ENCODE measurements around the gene LRP1.

LRP1 gene

GRCh38 chr12:57219993-57220754 lies 91.9 kb downstream of the LRP1 start:
- TF ChIP-seq CTCF (IDR thresholded peaks at IDR 0.05), result no peak

GRCh38 chr12:57220770-57221168 lies 92.5 kb downstream of the LRP1 start:
- no peak for TF ChIP-seq CTCF (IDR thresholded peaks at IDR 0.05)
- H3K9me3 ChIP-seq, result no peaks in the 10 kb centered on the region
- peaks cover 0 to 23% (median 17%) of the 10 kb centered on the region in 4 donors for H3K4me1 ChIP-seq
- no peaks in the 10 kb centered on the region for H3K36me3 ChIP-seq
- peaks cover 5 to 97% of the 10 kb centered on the region in 2 donors for H3K27me3 ChIP-seq
- intact Hi-C loops (cut with DNase I; ENCODE audit: low total_unique reads), result no loop called here
- no peak for DNase-seq
- H3K4me3 ChIP-seq, result no peak overlapping the region
- no peak overlapping the region for H3K27ac ChIP-seq

More at GRCh38 chr12:57219993-57220754, 91.9 kb downstream of the LRP1 start:
- no peak overlapping the region for H3K27ac ChIP-seq
- H3K9me3 ChIP-seq, result no peaks in the 10 kb centered on the region
- H3K4me3 ChIP-seq, result no peak overlapping the region
- peak in 1 of 2 donors; percentile 19 for DNase-seq
- peaks cover 5 to 97% of the 10 kb centered on the region in 2 donors for H3K27me3 ChIP-seq
- H3K4me1 ChIP-seq, result peaks cover 0 to 28% (median 21%) of the 10 kb centered on the region in 4 donors
- intact Hi-C loops (cut with DNase I; ENCODE audit: low total_unique reads), result no loop called here
- H3K36me3 ChIP-seq, result no peaks in the 10 kb centered on the region

- no peaks in the 10 kb centered on the region for H3K36me3 ChIP-seq
- H3K4me1 ChIP-seq, result peaks cover 0 to 17% (median 12%) of the 10 kb centered on the region in 4 donors
- no peak overlapping the region for H3K4me3 ChIP-seq
- no peaks in the 10 kb centered on the region for H3K9me3 ChIP-seq
- TF ChIP-seq CTCF (IDR thresholded peaks at IDR 0.05), result no peak
- H3K27me3 ChIP-seq, result peaks cover 5 to 97% of the 10 kb centered on the region in 2 donors
- DNase-seq, result no peak
- intact Hi-C loops (cut with DNase I; ENCODE audit: low total_unique reads), result no loop called here
- no peak overlapping the region for H3K27ac ChIP-seq
Measured at GRCh38 chr12:57221169-57221917, 93.1 kb downstream of the LRP1 start.

GRCh38 chr12:57222286-57223190 lies 94.3 kb downstream of the LRP1 start:
- intact Hi-C loops (cut with DNase I; ENCODE audit: low total_unique reads), result no loop called here
- peaks cover 0 to 14% (median 9%) of the 10 kb centered on the region in 4 donors for H3K4me1 ChIP-seq
- DNase-seq, result no peak
- H3K27ac ChIP-seq, result no peak overlapping the region
- H3K36me3 ChIP-seq, result no peaks in the 10 kb centered on the region
- H3K4me3 ChIP-seq, result no peak overlapping the region
- no peaks in the 10 kb centered on the region for H3K9me3 ChIP-seq
- peaks cover 0 to 95% of the 10 kb centered on the region in 2 donors for H3K27me3 ChIP-seq
- no peak for TF ChIP-seq CTCF (IDR thresholded peaks at IDR 0.05)

All from tibial artery (tissue), 4 donors.